GM12875 (cell line): ENCODE results near the gene CCDC51.

Experiments
- H3K4me3 ChIP-seq: one replicate; pipeline ENCODE4 v1.5.1; 2011; ENCODE audit warnings: low read depth, low read length, control low read depth
- TF ChIP-seq, protein P1 (sequence below): IDR thresholded peaks from 2 replicates; pipeline ENCODE4 v1.5.1; 2011; ENCODE audit warnings: low read depth, mild to moderate bottlenecking, control low read depth, inconsistent platforms, low read length, moderate library complexity, borderline replicate concordance; ENCODE audit not compliant: insufficient read depth

Gene CCDC51

DNA sequence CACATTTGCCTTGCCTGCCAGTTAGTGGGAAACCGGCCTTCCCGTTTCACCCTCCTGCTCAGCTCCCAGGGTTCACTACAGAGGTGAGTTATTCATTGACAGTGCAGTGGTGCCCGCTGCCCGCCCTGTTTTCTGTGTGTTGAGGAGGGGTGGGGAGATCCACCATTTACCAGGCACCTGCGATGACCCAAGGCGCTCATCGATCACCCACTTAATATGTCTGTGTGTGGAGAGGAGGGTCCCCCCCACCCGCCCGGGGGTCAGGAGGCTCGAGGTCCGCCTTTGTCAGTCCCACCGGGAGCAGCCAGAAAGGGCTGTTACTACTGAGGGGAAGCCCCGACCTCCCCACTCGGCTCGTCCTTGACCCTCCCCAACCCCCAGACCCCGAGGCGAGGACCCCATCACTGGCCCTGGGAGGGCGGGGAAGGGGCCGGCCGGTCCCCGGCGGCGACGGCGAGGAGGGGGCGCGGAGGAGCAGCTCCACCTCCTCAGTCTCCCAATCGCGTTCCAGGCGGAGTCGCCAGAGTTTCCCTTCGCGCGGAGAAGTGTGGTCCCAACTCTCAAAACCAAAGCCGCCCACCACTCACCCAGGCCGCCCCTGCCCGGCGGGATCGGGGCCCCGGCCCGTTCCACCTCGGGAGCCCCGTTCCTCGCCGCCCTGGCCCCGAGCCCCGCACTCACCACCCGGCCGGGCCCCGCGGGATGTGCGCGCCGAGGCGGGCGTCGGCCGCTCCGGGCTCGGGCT is 11.2 kb downstream of the CCDC51 start:
- TF ChIP-seq, protein P1, sequence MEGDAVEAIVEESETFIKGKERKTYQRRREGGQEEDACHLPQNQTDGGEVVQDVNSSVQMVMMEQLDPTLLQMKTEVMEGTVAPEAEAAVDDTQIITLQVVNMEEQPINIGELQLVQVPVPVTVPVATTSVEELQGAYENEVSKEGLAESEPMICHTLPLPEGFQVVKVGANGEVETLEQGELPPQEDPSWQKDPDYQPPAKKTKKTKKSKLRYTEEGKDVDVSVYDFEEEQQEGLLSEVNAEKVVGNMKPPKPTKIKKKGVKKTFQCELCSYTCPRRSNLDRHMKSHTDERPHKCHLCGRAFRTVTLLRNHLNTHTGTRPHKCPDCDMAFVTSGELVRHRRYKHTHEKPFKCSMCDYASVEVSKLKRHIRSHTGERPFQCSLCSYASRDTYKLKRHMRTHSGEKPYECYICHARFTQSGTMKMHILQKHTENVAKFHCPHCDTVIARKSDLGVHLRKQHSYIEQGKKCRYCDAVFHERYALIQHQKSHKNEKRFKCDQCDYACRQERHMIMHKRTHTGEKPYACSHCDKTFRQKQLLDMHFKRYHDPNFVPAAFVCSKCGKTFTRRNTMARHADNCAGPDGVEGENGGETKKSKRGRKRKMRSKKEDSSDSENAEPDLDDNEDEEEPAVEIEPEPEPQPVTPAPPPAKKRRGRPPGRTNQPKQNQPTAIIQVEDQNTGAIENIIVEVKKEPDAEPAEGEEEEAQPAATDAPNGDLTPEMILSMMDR = no peak
- peak overlapping the region; percentile 75 for H3K4me3 ChIP-seq

DNA sequence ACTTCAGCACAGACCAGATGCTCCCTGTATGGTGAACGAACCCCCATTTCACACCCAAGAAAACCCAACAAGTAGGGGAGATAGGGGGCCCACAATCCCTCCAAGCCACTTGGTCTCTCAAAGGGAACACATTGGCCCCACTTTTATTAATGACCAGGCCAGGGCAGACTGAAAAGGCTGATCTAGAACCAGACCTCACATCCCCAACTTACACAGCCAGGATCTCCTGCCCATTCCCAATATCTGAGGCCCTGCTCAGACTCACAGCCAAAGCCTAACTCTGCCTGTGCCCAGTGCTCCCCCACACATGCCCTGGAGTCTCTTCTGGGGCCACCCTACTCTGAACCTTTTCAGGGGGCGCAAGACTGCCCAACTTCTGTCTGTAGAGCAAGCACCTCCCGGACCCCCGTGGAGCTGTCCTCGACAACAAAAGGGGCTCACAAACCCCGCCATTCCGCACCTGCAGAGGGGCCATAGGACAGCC is 11.8 kb downstream of the CCDC51 start:
- TF ChIP-seq, protein P1 = no peak
- no peak overlapping the region for H3K4me3 ChIP-seq

DNA sequence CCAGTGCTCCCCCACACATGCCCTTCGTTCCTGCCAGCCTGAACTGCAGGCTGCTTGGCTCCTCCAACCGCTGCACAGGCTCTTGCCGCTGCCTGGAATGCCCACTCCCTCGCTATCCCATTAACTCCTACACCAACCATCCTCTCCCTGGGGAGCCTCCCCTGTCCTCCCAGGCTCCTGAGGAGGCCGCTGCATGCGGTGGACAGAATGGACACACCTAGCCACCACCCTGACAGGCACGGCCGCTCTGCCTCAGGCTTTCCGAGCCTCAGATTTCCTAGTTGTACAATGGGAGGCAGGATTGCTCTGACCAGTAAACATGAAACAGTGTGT is 12.3 kb downstream of the CCDC51 start:
- no peak overlapping the region for H3K4me3 ChIP-seq
- TF ChIP-seq, protein P1 = no peak

DNA sequence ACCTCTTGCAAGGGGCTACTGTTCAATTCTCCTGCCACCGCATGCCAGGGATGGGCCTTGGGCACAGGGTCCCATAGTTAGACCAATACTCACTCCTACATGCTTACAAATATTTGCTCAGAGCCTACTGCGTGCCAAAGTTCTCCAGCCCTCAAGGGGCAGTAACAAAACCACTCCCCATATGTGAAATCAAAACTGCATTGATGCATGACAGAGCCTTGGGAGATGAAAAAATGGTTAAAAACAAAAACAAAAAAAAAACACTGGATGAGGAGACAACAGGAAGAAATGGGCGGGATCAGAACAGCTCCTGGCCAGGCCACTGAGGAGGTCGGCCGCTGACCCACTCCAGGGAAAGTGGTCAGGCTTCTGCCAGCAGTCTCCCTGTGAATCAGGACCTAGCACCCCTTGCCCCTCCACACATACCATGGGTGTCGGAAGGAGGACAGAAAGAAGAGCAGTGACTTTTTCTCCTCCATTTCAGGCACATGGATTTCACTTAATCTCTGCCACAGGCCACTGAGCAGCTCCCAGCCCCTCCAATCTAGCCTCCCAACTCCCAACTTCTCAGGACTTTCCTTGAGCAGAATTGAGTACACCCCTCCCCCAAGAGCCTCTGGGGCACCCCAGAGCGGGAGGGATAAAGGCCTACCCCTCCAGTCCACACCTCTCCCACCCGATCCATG is 12.8 kb downstream of the CCDC51 start:
- H3K4me3 ChIP-seq = no peak overlapping the region
- TF ChIP-seq, protein P1 = no peak

DNA sequence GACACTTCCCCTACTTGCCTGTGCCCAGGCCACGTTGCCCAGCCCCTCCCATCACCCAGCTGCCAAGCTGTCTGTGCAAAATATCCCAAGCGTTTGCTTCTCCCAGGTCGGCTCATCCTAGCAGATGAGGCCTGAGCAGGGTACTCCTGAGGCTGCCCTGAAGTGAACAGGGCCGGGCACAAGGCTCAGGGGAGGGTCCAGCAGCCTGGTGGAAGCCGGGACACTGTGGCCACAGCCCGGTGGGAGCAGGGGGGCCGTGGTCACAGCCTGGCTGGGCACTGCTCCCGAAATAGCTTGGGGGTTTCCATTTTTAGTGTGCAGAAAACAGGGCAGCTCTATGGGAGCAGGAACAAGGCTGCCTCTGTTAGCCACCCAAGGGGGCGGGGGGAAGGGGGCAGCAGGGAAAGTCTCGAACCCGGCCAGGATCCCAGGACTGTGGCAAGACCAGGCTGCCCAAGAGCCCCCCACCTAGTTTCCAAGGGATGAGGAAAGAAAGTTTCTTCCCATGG is 13.5 kb downstream of the CCDC51 start:
- H3K4me3 ChIP-seq = no peak overlapping the region
- TF ChIP-seq, protein P1 = no peak

DNA sequence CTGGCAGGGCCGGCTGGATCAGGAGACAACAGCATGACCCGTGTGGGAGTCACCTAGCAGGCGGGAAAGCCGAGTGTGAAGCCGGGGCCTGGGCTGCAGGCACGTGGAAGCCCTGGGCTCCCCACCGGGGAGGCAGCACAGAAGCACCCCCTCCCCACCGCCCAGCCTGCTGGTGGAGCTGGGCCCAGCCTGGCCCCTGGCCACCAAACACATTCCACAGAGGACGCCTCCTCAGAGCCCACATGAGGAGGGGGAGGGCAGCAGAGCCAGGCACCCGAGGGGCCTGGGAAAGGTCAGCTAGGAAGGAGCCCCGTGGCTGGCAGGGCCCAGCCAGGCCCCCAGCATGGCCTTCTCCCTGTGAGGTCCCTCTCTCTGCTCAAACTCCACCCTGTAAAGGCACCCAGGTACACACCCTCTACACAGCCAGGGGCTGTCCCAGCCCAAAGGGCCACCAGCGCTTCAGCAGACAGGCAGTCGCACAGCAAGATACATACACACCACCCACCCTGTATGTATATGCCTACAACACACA is 14.6 kb downstream of the CCDC51 start:
- H3K4me3 ChIP-seq = no peak overlapping the region
- TF ChIP-seq, protein P1 = no peak
